ENCODE data around the gene TRAF3IP1.
"Not testable (repeated sequence)": the region's sequence is repeated elsewhere in the genome, so short reads cannot be mapped to it uniquely, and the experiment has no call there.

TRAF3IP1 gene

DNA sequence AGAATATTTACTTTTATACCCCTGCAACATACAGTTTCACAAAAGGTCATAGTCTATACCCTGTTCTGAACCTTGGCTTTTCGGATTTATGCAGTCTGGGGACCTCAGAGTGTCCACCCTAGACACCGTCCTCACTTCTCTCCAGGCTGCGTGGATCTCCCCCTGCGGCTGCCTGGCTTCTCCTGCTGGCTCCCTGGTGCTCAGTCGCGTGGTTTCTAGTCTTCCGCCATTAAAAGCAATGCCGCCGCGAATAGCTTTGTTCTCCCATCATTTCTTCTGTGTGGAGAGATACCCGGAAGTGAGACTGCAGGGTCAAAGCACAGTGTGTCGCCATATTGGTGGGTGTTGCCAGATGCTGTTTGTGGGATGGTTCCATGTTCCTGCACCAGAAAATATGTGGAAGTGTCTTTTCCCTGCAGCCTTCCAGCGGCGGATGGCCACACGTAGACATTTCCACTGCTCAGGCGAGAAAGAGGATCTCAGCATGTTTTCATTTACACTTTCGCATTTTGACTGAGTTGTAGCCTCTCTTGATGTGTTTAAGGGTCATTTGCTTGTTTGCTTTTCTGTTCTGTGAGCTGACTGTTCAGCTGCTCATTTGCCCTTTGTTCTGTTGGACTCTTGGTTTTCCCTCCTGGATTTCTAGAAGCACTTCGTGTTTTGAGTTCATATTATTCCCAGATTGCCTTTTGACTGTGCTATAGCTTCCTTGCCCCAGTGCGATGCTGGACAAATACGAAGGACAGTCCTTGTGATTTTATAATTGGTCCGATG lies 83.5 kb downstream of the TRAF3IP1 start:
- TF ChIP-seq, protein P1, sequence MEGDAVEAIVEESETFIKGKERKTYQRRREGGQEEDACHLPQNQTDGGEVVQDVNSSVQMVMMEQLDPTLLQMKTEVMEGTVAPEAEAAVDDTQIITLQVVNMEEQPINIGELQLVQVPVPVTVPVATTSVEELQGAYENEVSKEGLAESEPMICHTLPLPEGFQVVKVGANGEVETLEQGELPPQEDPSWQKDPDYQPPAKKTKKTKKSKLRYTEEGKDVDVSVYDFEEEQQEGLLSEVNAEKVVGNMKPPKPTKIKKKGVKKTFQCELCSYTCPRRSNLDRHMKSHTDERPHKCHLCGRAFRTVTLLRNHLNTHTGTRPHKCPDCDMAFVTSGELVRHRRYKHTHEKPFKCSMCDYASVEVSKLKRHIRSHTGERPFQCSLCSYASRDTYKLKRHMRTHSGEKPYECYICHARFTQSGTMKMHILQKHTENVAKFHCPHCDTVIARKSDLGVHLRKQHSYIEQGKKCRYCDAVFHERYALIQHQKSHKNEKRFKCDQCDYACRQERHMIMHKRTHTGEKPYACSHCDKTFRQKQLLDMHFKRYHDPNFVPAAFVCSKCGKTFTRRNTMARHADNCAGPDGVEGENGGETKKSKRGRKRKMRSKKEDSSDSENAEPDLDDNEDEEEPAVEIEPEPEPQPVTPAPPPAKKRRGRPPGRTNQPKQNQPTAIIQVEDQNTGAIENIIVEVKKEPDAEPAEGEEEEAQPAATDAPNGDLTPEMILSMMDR (IDR thresholded peaks at IDR 0.05), result no peak
- intact Hi-C loops (cut with DNase I; ENCODE audit: low total_unique reads), result no loop called here
- DNase-seq, result no peak
- H3K4me3 ChIP-seq, result no peak overlapping the region
- peaks cover 0 to 7% (median 3%) of the 10 kb centered on the region in 4 donors for H3K4me1 ChIP-seq
- no peak overlapping the region for H3K27ac ChIP-seq
- H3K36me3 ChIP-seq, result peaks cover 15 to 25% (median 24%) of the 10 kb centered on the region in 3 donors
- no peaks in the 10 kb centered on the region for H3K27me3 ChIP-seq
- H3K9me3 ChIP-seq, result no peaks in the 10 kb centered on the region

DNA sequence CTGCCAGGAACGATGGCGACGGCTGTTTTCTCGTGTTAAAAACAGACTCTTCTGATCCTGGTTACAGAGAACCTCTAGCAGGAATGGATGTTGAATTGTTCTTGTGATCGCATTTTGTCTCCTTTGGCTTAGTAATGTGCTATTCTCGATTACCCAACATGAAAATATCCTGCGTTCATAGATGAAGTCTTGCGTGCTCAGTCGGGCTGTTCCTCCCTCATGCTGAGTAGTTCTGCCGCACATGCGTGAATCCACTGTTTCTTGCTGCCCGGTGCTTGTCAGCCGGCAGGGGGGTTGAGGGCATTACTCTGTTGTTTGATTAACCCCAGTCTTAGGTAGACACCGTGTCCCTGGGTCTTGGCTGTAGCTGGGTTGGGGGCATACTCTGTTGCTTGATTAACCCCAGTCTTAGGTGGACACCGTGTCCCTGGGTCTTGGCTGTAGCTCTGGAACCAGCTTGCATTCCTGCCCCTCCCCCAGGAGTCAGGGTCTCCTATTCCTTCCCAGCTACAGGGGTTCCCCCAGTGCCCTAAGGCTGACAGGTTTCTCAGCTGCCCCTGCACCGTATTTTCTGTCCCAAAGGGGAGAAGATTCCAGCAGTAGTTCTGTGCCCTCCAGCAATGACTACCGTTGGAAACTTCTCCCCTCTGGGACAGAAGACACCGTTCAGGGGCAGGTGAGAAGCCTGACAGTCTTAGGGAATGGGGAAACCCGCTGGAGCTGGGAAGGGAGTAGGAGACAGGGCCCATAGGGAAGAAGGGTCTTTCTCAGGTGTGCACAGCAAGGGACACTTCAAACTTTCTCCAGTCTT lies 84.3 kb downstream of the TRAF3IP1 start:
- intact Hi-C loops (cut with DNase I; ENCODE audit: low total_unique reads), result no loop called here
- TF ChIP-seq, protein P1 (IDR thresholded peaks at IDR 0.05), result no peak
- no peak for DNase-seq

DNA sequence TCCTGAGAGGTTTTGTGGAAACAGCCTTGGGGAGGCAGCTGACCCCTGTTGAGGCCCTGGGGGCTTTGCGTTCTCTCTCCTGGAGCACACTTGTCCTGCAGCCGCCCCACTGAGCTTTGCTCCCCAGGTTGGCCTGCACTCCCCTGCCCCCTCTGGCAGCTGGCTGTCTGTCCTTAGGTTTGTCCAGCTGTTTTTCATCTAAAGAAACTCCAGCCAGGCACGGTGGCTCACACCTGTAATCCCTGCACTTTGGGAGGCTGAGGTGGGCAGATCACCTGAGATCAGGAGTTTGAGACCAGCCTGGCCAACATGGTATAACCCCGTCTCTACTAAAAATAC lies 84.9 kb downstream of the TRAF3IP1 start:
- Histone ChIP-seq H3K4me1 (peaks cover 0 to 21% (median 12%) of the 10 kb centered on the region in 4 donors), H3K36me3 (peaks cover 5 to 12% (median 11%) of the 10 kb centered on the region in 3 donors)
- H3K4me3 ChIP-seq; H3K27me3 ChIP-seq; H3K27ac ChIP-seq; intact Hi-C loops (cut with DNase I; ENCODE audit: low total_unique reads); H3K9me3 ChIP-seq; DNase-seq: not testable (repeated sequence)

More for the DNA sequence above, 84.3 kb downstream of the TRAF3IP1 start:
- H3K36me3 ChIP-seq, result peaks cover 7 to 18% (median 17%) of the 10 kb centered on the region in 3 donors
- H3K27me3 ChIP-seq, result no peaks in the 10 kb centered on the region
- H3K4me1 ChIP-seq, result peaks cover 0 to 15% (median 9%) of the 10 kb centered on the region in 4 donors
- H3K4me3 ChIP-seq, result no peak overlapping the region
- no peaks in the 10 kb centered on the region for H3K9me3 ChIP-seq
- no peak overlapping the region for H3K27ac ChIP-seq

DNA sequence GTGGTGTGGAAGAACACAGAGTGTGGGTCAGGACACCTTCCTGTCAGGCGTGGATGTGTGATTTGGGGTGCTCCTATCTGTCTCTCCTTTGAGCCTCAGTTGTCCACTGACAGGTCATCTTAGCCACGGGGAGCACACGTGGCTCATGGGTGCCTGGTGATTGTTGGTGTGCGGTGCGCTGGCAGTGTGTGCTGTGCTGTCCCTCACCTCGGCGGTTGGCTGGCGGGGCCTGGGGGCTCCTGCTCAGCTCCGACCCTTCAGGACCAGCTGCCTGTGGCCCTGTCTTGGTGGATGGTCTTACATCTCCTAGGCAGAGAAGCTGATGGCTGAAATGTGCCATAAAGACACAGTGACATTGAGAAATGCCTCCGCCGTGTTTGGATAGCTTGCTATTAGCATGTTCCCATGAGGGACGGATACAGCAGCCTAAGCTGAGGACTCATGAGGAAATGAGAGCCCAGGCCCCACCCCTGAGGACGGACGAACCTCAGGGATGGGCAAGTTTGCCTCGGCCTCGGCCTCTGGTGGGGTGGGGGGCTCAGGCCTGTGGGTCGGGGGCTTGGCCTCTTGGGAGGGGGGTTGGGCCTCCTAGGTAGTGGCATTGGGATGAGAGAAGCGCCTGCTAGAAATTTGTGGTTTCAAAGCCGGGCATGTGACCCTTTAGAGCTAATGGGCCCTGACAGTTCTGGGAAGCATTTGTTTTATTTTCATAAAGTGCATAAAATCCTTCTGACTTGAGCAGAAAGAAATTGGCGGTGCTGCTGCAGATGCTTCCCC lies 86.1 kb downstream of the TRAF3IP1 start:
- no peak overlapping the region for H3K4me3 ChIP-seq
- intact Hi-C loops (cut with DNase I; ENCODE audit: low total_unique reads), result no loop called here
- H3K4me1 ChIP-seq, result peaks cover 0 to 23% (median 12%) of the 10 kb centered on the region in 4 donors
- no peak overlapping the region for H3K27ac ChIP-seq
- H3K9me3 ChIP-seq, result no peaks in the 10 kb centered on the region
- DNase-seq, result no peak
- TF ChIP-seq, protein P1 (IDR thresholded peaks at IDR 0.05), result no peak
- H3K27me3 ChIP-seq, result no peaks in the 10 kb centered on the region
- peaks cover 5 to 9% (median 8%) of the 10 kb centered on the region in 3 donors for H3K36me3 ChIP-seq

DNA sequence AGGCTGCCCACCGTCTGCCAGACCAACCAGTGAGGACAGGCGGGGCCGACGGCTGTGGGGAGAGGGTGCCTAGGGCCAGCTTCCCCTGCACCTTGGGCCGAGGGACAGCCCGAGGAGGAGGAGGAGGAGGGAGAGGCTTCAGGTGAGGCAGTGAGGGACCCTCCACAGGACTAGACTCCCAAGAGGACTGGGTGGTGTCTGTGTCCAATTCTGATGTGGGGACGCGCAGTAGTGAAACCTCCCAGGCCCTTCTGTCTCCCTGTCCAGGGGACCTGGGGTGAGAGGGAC lies 86.6 kb downstream of the TRAF3IP1 start:
- H3K4me3 ChIP-seq, result no peak overlapping the region
- no peak overlapping the region for H3K27ac ChIP-seq
- no peak for DNase-seq
- intact Hi-C loops (cut with DNase I; ENCODE audit: low total_unique reads), result no loop called here
- H3K9me3 ChIP-seq, result no peaks in the 10 kb centered on the region
- H3K27me3 ChIP-seq, result no peaks in the 10 kb centered on the region
- TF ChIP-seq, protein P1 (IDR thresholded peaks at IDR 0.05), result no peak
- H3K36me3 ChIP-seq, result peaks cover 1 to 3% (median 3%) of the 10 kb centered on the region in 3 donors
- H3K4me1 ChIP-seq, result peaks cover 0 to 23% (median 12%) of the 10 kb centered on the region in 4 donors

Data from tibial artery (tissue), 4 donors.